GM19239 (cell line): ENCODE results near the gene DNAJC16.
"Not testable (repeated sequence)": the region's sequence is repeated elsewhere in the genome, so short reads cannot be mapped to it uniquely, and the experiment has no call there.

ENCODE experiments used
- DNase-seq: peaks from one replicate; pipeline ENCODE4 v3.0.0; 2011; ENCODE audit warnings: low spot score; ENCODE audit not compliant: insufficient read length
- FAIRE-seq: peaks from 2 replicates; lab custom pipeline; 2011; peaks lifted over from hg19 to GRCh38; lab: Jason Lieb, UNC

The DNAJC16 gene

GRCh38 chr1:15504436-15504835 lies 22.2 kb upstream of the DNAJC16 start:
- DNase-seq, result no peak
- no peak for FAIRE-seq

- FAIRE-seq (no peak), DNase-seq (no peak)
These were observed 19.8 kb upstream of the DNAJC16 start for GRCh38 chr1:15506831-15507230.

GRCh38 chr1:15507278-15507677 lies 19.4 kb upstream of the DNAJC16 start:
- FAIRE-seq (no peak), DNase-seq (no peak)

- no peak for FAIRE-seq
- DNase-seq, result no peak
These were observed 17.8 kb upstream of the DNAJC16 start for GRCh38 chr1:15508700-15509487.

GRCh38 chr1:15509586-15509985 lies 17.1 kb upstream of the DNAJC16 start:
- FAIRE-seq, result no peak
- DNase-seq, result no peak

- DNase-seq (no peak), FAIRE-seq (no peak)
These were observed 15.8 kb upstream of the DNAJC16 start for GRCh38 chr1:15510611-15511405.

- DNase-seq, result no peak
- FAIRE-seq, result no peak
These were observed 13.5 kb upstream of the DNAJC16 start for GRCh38 chr1:15513192-15513591.

- no peak for FAIRE-seq
- DNase-seq, result no peak
These were observed 12.7 kb upstream of the DNAJC16 start for GRCh38 chr1:15513919-15514318.

GRCh38 chr1:15514557-15514956 lies 12.1 kb upstream of the DNAJC16 start:
- not testable (repeated sequence) for FAIRE-seq, DNase-seq

GRCh38 chr1:15515022-15515663 lies 11.5 kb upstream of the DNAJC16 start:
- FAIRE-seq (peak; percentile 58), DNase-seq (no peak)

GRCh38 chr1:15519625-15520024 lies 7.0 kb upstream of the DNAJC16 start:
- DNase-seq (no peak), FAIRE-seq (no peak)

- not testable (repeated sequence) for FAIRE-seq, DNase-seq
These were observed 5.3 kb upstream of the DNAJC16 start for GRCh38 chr1:15521206-15521906.

GRCh38 chr1:15522551-15522950 lies 4.1 kb upstream of the DNAJC16 start:
- FAIRE-seq, result no peak
- no peak for DNase-seq

GRCh38 chr1:15523104-15524020 lies 3.3 kb upstream of the DNAJC16 start:
- DNase-seq (no peak), FAIRE-seq (peak; percentile 44)

GRCh38 chr1:15524021-15524282 lies 2.7 kb upstream of the DNAJC16 start, which contains the start of gene CASP9:
TSS of gene CASP9 (minus strand) at chr1:15524215. CDS start at chr1:15524200, 15 bp downstream.
- FAIRE-seq, result no peak
- DNase-seq, result no peak

- peak; percentile 84 for DNase-seq
- FAIRE-seq, result no peak
These were observed 2.2 kb upstream of the DNAJC16 start for GRCh38 chr1:15524283-15525049.

GRCh38 chr1:15525050-15526020 lies 1.3 kb upstream of the DNAJC16 start:
- DNase-seq, result peak; percentile 50
- peak; percentile 93 for FAIRE-seq
